Measurements from ENCODE around the gene ZBTB7C.

Gene ZBTB7C

DNA sequence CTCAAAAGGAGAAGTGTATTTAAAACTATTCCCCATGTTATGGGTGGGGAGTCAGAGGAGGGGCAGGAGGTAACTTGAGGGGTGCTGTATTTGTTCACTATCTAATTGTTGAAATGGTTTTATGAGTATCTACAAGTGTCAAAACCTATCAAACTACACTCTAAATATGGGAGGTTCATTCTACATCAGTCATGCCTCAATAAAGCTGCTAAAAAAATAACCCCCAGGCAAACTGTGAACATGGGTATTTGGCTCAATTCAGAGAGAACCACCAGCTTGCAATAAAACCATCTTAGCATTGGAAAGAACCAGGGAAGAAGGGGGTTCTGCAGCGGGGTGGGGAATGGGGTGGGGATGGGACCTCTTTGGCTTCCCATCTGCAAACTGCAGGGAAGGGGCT is 302.7 kb downstream of the ZBTB7C start:
- no peak for DNase-seq

DNA sequence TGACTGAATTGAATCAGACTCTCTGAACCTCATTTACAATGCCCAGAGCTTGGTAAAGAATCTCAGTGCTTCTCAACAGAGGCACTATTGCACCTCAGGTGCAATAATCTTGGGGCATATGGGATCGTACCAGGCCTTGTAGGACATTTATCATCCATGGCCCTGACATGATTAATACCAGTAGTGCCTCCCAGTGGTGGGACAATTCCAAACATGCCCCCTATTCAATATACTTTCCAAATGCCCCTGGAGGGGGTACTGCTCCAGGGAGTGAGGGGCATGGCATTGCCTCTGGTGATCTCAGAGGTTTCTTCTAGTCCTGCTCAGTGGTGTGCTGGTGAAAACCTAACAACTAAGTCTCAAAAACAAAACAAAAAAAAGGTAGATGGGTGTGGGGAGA is 303.9 kb downstream of the ZBTB7C start:
- DNase-seq, result no peak

DNA sequence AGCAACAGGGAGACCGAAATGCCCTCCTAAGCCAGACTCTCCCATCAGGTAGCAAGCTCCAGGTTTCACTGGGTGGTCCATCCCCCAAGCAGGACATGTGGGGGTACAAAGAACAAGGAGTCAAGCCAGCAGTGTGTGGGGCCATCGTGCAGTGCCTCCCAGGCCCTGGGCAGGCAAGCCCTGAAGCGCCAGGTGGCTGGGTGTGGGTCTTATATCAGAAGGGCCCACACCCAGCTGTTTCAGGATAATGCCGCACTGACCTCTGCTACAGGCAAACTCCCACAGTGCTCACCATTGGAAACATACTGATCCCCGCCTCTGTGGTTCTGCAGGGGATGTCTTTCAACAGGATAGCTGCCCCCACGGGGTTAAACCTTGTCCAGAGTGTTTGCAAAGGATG is 304.5 kb downstream of the ZBTB7C start:
- DNase-seq, result no peak

DNA sequence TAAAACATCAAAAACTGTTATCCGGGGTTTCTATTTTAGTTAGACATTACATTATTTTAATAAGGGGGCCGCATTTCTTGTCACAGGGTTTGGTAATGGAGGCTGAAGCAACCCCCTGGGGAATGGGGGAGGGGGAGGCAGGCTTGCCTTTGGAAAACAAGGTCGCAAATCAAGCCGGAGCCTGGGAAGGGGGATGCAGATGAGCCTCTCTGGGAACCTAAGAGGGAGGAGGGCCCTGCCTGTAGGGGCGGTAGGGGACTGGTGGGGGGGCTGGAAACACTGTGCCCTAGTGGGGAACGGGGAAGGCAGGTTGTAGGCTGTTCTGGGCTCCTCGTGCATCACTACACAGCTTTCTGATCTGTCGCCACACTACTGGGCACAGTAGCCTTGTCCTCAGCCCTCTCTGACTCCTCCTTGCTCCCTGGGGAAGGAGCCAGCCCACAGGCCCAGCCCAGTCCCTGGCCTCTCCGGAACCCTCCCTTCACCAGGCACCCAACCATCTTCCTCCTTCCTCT is 308.5 kb downstream of the ZBTB7C start:
- no peak for DNase-seq

DNA sequence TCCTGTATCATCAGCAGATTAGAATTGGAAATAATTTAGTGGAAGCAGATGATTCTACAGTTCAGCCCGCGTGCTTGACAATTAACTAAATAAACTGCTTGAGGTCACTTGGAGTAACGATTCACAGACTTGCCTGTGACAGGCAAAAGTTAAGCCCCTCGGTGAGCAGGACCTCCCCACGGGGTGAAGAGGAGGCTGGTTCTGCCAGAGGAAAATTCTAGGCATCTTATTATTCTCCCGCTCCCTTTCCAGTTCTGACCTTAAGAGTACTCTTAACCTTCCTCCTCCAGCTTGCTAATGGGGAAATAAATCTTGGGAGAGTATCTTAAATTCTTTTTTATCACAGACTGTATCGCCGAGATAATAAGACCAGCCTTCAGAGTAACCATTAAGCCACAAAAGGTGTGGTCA is 309.0 kb downstream of the ZBTB7C start:
- no peak for DNase-seq

DNA sequence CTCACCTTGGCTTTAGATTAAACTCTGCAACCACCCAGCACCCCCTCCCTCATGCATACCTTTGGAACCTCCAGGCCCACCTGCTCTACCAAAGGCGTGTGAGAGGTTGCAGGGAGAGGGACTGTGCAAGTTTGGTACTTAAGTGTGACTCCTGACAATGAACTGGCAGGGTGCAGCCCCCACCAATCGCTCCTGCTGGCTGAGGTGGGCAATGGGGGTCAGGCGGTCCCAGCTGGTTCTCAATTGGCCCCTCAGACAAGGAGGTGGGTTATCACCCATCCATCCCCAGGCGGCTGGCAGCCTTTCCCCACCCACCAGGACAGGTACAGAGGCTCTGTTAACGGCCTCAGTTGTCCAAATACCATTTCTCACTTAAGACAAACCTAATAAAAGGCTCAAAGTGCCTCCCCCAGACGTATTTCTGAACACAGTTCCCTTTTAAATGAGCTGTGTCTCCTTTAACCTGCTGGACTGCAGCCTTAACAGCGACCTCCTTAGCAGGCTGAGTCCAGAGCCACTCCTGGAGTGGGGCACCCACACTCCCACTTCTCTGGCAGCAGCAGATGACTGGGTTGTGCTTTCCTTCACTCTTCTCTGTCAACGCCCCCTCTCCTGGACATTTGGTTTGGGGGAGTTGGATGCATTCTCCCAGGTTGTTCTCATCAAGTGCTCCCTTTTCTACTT is 309.6 kb downstream of the ZBTB7C start:
- no peak for DNase-seq

DNA sequence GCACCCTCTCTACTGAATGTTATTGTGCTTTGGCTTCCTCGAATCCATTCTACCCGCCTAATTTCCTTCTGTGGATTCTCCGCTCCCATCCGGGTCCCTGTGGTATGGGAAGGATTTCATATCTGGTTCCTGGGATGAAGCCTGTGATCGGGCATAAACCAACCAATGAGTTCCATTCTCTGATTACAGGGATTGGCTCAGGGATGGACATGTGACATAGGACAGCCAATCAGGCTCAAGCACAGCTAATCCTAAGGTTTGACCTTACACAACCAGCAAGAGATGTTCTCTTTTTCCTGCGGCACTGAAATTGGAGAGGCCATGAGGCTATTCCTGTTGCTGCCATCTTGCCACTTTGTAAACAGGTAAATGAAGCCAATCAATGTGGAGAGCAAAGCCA is 310.6 kb downstream of the ZBTB7C start:
- DNase-seq, result no peak

DNA sequence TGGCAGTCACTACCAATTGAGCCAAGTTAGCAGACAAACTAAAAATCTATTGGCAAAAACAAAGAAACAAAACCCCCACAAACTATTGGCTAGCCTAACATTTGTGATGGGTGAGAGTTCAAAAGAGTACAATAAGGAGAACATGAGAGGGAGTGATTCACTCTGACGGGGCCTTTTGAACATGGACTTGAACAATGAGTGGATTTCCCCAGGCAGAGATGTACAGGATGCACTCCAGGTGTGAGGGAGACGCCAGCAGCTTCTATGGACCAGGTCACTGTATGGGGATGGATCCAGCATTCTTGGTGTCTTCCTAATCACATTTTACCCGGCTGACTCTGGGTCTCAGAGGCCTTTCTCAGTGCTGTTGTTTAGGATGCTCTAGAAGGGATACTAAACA is 311.2 kb downstream of the ZBTB7C start:
- no peak for DNase-seq

DNA sequence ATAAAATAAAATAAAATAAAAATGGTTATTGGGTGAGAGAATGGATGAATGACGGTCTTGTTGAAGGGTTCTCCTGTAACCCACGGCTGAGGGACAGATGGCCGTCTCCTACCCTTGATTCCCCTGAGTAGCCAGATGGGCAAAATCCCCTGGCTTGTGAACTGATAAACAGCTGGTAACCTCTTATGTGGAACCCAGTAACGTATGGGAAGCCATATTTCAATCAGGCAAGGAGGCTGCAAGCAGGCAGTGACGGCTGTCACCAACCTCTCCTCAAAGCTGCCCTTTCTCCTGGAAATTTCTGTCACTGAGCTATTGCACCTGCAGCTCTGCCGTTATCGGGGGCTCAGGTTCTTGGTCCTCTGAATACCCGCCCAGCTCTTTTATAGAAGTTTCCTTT is 313.5 kb downstream of the ZBTB7C start:
- no peak for DNase-seq

DNA sequence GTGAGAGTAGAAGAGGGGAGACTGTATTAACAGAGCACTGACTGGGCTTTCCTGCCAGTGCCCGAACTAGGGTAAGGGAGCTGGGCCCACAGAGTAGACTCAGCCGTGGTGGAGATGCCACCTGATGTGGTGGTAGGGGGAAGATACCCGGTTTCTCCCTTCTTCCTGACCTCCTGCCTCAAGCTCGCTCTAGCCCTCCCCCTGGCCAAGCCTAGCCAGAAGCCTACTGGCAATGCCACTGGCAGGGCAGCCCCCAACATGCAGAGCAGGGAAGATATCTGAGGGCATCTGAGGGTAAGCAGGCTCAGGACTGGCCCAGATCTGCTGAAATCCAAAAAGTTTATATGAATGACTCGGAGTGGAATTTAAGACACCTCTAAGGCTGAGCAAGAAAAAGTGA is 316.1 kb downstream of the ZBTB7C start:
- no peak for DNase-seq

DNA sequence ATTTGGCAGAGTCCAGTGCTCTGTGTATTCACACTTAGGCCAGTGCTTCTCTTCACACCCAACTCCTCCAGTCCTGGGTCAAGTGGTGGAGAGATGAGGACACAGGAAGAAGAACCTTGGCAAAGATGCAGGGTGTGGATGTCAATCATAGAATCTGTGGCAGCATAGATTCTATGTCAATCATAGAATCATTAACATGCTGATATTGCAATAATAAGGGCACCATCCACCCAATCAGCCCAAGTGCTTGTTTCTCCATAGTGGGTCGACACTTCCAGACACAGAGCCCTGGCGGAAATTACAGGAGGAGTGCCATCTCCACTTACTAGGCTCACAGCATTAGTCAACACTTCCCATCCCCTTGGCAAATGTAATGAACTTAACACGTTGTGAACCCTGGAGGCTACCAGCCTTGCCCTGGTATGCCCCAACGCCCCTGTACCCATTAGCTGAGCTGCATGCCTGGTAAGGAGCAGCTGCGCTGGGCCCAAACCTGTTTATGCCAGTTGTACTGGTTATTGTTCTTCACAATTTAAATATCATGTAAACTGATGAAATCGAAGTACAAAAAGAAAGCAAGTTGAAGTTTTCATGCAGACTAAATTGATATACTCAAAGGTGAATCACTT is 317.2 kb downstream of the ZBTB7C start:
- DNase-seq, result no peak

DNA sequence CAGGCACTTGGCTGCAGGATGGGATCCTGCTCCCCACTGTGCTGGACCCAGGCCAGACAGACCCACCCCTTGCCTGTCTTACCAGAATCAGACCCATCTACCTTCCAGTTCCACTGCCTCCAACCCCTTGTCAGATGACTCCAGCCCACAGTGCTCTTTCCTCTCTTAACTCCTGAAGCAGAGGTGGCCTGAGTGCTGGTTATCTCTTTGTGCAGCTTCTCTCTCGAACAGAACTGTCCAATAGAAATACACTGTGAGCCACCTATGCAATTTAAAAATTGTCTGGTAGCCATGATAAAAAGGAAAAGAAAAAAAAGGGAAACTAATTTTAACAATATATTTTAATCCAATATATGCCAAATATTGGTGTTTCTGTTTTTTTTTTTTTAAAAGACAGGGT is 318.5 kb downstream of the ZBTB7C start:
- DNase-seq, result no peak

DNA sequence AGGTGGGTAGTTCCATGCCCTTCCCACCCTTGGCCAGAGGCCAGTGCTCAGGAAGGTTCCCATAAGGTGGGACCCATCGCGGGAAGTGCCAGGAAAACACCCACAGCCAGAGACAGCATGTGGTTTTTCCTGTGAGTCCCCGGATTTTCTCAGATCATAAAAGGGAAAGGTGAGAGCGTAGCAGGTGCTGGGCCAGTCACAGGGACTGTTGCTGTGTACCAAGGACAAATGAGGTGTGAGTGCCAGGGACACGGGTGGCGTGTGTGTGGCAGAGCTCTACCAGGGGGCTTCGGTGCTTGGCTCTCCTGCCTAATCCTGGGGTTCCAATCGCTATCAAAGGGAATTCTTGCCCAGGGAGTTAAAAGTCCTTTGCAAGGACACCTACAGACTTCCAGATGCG is 319.2 kb downstream of the ZBTB7C start:
- DNase-seq, result no peak

DNA sequence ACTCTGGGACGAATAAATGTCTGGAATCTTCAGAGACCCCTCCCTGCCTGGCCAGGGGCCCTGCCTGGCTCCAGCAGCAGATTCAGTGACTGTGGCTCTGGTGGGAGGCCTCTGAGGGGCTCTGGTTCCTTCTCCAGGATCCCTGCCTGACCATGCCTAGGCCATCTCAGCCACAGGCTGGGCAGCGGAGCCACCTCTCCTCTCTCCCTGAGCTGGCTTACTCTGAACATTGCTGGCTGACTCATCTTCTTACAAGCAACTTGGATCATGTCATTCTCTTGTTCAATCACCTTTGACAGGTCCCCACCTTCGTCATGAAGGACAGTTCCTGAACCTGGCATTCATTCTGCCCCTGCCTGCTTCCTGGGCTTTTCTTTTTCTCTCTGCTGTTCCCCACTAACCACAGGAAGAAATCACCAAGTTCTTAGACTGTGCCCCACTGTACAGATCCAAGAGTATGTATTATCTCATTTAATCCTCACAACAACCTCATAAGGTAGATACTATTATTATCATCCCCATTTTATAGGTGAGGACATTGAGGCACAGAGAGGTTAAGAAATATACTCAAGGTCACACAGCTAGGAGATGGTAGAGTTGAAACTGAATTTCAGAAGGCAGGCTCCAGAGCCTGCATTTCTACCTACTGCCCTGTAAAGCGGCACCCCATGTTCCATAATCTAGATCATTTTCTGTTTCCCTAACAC is 323.2 kb downstream of the ZBTB7C start:
- DNase-seq, result no peak

DNA sequence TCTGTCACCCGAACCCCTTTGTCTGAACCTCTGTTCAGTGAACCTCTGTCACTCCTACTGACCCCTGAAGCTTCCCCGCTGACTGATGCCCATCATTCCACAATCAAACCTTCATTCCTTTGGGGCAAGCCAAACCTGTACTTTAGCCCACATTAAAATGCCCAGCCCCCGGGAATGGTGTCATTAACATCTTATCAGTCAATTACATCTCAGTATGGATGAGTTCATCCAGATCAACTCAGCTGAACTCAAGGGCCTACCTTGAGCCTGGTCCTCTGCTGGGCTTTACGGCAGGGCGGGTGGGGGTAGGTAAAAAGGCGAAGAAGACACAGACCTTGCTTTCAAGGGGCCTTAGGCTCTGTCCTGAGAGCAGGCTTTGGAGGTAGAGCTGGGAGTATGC is 324.3 kb downstream of the ZBTB7C start:
- no peak for DNase-seq

DNA sequence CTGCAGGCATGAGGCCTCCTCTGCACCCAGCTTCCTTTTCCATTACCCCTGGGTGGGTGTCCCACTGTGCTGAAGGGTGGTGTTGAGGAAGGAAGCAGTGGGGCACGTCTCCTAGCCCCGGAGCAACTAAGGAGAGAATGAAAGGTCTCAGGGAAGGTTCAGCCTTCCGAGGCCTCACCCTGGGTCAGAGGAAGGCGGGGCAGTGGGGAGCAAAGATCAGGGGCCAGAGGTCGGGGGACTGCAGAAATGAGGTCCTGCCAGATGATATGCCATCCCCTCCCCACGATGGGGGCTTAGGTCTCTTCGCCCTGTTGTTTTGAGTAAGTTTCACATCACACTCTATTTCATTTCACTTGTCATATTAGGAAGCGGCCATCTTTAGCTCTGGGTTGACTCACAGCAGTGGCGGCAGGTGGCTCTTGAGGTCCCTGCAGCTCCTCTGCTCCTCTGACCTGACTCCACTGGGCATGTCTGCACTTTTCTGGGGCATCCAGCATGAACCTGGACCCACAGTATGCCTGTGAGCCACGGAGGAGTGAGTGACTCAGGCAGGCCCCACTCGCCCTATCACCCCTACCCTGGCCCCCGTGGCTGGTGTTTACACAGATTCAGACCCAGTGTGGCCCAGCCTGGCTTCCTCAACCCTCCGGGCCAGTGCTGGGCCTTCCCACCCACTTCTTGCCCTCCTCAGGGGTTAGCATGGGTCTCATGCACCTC is 325.0 kb downstream of the ZBTB7C start:
- no peak for DNase-seq

DNA sequence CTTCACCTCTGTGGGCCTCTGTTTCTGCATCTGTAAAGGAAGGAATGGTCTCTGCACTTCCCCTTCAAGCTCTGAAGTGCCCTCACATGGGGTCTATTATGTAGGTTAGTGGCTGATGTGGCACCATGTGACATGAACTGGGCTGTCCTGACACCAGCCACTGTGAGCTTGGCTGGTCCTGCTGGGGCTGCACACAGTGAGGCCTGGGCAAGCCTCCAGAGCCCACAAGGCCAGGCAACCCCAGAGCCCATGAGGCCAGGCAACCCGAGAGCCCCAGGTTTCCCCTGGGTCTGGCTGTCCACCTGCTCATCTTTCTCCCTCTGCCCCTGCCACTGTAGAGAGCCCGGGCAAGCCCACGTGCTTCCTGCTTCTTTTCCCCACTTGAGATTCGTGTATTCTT is 328.6 kb downstream of the ZBTB7C start:
- no peak for DNase-seq

DNA sequence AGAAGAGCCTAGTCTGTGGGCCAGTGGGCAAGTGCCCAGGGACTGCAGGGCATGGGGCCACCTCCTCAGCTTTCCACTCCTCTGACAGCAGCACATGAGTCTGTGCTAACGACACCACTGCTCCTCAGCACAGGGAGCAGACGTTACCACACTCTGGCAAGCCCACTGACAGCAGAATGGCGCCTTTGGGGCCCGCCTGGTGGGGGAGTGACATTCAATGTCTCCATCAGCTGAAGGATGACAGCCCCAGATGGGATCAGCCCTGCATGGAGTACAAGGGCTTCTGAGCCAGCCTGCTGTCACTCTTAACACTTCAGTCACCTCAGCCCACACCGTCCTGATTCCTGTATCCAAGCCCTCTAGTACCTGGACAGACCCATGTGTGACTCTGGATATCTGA is 329.3 kb downstream of the ZBTB7C start:
- DNase-seq, result no peak

DNA sequence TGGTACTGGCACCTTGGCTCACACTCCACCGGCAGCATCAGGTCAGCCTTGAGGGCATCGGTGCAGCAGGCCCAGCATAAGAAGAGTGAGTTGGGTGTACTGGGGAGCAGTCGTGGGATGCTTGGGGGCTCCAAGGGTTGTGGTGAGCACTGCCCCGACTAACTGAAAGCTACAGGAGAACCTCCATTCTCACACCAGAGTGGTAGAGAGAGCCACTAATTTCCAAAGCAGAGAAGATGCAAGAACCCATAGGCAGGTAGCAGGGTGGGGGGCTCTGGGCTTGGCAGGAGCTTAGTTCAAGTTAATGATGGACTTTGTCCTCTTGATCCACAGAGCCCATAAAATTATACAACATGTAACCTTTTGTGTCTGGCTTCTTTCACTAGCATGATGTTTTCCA is 330.7 kb downstream of the ZBTB7C start:
- no peak for DNase-seq

DNA sequence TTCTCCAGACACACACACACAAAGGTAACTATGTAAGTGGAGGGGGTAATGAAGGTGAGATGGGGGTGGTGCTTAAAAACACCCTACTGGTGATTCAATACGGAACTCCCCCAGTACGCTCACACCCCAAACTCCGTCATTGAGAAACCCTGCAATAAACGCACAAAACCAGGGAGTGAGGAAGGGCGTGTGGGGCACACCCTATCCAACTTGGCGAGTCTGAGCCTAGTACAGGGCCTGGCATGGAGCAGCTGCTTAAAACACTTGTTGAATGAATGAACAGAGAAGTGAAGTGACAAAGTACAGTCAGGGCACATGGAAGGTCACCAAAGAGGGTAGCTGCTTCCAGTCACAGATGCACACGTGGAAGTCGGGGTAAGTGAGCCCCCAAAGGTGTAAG is 331.9 kb downstream of the ZBTB7C start:
- DNase-seq, result no peak

DNA sequence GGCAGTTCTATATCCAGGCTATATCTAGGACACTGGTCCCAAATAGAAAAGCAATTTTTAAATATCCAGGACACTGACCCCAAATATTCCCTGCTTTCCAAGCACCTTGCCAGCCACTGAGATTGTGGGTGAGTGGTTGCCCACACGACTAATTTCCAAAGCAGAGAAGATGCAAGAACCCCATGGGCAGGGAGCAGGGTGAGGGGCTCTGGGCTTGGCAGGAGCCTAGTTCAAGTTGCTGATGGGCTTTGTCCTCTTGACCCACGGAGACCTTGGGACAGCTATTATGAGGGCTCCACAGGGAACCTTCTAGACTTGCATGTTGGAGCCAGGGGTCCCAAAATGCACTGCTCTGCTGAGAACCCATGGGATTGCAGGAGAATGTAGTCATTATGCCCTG is 332.7 kb downstream of the ZBTB7C start:
- DNase-seq, result no peak

DNA sequence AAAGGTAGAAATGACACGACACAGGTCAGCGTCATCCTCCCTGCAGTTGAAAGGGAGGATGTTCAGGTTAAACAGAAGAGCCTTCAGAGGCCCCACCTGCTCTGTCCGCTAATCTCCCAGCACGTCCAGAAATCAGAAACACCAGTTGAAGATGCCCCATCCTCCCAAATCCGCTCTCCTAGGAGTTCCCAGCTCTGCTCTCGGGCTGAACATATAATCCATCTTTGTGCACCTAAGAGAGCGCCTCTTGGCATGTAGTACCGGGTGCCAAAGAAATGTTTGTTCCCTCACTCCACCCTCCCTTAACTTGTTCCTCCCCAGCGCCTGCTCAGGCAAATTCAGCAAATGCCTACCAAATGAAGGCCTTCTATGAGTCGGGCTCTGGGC is 333.5 kb downstream of the ZBTB7C start:
- DNase-seq, result no peak

DNA sequence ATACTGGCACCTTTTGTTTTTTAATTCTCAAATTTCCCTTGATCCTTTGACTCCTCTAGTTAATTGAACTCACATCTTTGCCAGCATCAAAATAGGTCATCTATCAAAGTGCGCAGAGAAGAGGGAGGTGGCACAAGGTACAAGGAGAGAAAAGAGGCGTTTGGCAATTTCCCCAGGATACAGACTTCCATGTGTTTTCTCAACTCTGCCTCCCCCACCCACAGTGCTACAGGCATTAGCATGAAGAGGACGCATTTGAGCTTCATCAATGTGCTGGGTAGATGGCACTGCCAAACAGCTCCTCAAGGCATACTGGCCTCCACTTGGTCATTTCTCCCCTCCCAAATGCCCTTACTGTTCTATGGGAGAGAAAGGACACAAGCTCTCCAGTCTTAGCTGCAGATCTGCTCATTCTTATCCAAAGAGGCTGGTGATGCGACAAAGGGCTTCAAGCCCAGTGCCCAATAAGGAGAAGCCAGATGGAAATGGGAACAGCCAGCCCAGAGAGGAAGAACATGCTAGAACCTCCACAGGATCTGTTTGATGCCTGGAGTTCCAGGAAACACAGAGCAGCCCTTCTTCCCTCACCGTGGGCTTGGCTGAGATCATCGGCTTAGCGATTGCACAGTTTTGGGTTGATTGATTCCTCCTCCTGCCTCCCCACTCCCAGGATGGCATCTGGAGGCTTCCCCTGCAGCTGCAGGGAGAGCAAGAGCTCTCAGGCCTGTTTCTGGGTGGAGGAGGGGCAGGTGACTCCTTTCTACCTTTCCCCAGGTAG is 334.1 kb downstream of the ZBTB7C start:
- no peak for DNase-seq

All from activated naive CD4-positive, alpha-beta T cell treated with anti-CD3 and anti-CD28 coated beads, Interleukin-2, amount 50 U/mL, for 16 hours (primary cell).